ENCODE results near the gene FGFRL1. TPM values are rescaled to one million over a fixed set of nuclear protein-coding genes. Genes with fewer than 3 reads are reported as not detected.
"Not testable (repeated sequence)": the region's sequence is repeated elsewhere in the genome, so short reads cannot be mapped to it uniquely, and the experiment has no call there.

Gene FGFRL1
- polyA plus RNA-seq, 1 experiment, result 11.2 TPM

DNA sequence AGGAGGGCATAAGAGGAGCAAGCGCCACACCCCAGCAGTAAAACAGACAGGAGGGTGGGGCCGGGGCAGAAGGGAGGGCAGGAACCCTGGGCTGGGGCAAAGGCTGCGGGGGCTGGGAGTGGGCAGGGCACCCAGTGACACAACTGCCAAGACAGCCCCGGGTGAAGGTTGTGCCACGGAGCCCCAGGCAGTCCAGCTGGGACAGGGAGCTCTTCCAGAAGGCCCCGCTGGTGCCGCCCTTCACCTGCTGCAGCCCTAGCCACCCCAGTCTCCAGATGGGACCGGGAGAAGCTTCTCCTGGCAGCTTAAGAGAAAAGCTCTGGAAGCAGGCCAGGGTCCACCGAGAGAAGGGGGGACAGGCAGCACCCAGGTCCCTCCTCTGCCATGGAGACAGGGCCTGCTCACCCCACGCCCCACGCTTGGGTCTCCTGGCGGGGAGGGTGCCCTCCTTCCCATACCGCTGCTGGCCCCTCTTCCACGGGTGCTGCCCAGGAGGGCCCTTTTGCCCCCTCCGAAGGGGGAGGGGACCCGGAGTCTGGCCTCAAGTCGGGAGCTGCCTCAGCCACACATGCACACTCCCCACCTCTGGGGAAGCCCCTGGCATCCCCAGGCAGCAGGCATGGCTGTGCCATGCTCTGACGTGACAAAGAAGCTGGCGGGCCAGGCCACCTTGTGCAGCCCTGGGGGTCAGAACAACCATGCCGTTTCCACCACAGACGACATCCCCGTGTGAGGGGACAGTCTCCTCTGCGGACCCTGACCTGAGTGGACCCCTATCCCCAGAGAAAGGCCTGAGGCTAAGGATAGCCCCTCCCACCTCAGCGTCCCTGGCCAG, 39.5 kb upstream of the FGFRL1 start:
- DNase-seq (ENCODE audit: low read depth, low spot score), result no peak
- no peaks in the 10 kb centered on the region for H3K27me3 ChIP-seq (ENCODE audit: control insufficient read depth, insufficient read depth, low read length)
- ChIA-PET POLR2A (interaction anchor here (1.6 kb wide), 1 partner anchor 40 kb away, joined by 3 read pairs; the partner anchor contains the start of genes GAK and TMEM175), CTCF (interaction anchor here (0.5 to 1.1 kb wide), 2 partner anchors 14 to 15 kb away, joined by 3 read pairs; partner anchors contain the start of gene IDUA)
- TF ChIP-seq, protein P1, sequence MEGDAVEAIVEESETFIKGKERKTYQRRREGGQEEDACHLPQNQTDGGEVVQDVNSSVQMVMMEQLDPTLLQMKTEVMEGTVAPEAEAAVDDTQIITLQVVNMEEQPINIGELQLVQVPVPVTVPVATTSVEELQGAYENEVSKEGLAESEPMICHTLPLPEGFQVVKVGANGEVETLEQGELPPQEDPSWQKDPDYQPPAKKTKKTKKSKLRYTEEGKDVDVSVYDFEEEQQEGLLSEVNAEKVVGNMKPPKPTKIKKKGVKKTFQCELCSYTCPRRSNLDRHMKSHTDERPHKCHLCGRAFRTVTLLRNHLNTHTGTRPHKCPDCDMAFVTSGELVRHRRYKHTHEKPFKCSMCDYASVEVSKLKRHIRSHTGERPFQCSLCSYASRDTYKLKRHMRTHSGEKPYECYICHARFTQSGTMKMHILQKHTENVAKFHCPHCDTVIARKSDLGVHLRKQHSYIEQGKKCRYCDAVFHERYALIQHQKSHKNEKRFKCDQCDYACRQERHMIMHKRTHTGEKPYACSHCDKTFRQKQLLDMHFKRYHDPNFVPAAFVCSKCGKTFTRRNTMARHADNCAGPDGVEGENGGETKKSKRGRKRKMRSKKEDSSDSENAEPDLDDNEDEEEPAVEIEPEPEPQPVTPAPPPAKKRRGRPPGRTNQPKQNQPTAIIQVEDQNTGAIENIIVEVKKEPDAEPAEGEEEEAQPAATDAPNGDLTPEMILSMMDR (IDR thresholded peaks at IDR 0.05; ENCODE audit: low read depth, low read length), result no peak
- peaks cover 4% of the 10 kb centered on the region; the same call in 1 of the 2 replicates for H3K9me3 ChIP-seq (ENCODE audit: control insufficient read depth, insufficient read depth, low read length)
- peak overlapping the region; percentile 70 for H3K4me3 ChIP-seq (ENCODE audit: low read depth, low read length)
- no peak overlapping the region for H3K27ac ChIP-seq (ENCODE audit: low read depth, low read length)

DNA sequence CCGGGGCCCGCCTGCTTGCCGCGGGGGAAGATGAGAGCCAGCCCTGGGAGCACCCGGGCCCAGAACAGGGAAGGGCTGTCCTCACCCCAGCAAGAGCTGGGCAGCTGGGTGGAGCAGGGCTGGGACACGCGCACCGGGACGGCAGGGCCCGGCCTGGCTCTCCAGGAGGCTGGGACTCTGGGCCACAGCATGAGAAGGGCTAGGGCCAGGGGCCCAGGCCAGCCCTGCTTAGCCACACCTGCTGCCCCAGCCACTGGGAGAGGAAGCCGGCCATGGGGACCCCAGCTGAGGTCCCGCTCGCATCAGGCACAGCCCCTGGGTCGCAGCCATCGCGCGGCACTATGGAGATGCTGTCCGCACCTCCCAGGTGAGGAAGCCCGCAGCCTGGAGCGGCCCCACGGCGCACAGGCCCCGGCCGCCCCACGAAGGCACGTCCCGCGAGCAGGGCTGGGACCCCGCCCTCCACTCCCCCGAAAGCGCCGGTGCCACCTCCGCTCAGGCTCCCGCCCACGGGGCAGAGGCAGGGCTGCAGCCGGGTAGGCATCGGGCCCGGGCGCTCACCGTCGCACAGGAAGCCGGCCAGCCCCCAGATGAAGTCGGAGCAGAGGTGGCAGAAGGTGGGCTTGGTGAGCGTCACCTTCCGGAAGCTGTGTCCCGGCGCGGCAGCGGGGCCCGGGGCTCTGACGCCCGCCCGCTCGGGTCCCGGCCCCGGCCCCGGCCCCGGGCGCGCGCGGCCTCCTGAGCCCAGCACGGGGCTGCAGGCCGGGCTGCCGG, 38.6 kb upstream of the FGFRL1 start:
- CTCF ChIA-PET, result interaction anchor here (1.1 kb wide), 1 partner anchor 14 kb away, joined by 3 read pairs; the partner anchor contains the start of gene IDUA
- TF ChIP-seq, protein P1 (IDR thresholded peaks at IDR 0.05; ENCODE audit: low read depth, low read length), result no peak
- Histone ChIP-seq H3K9me3 (ENCODE audit: control insufficient read depth, insufficient read depth, low read length) (peaks cover 4% of the 10 kb centered on the region; the same call in 1 of the 2 replicates), H3K27me3 (ENCODE audit: control insufficient read depth, insufficient read depth, low read length) (no peaks in the 10 kb centered on the region), H3K4me3 (ENCODE audit: low read depth, low read length) (peak overlapping the region; percentile 70), H3K27ac (ENCODE audit: low read depth, low read length) (no peak overlapping the region)
- POLR2A ChIA-PET, result interaction anchor here (1.6 kb wide), 1 partner anchor 41 kb away, joined by 3 read pairs; the partner anchor contains the start of genes GAK and TMEM175
- no peak for DNase-seq (ENCODE audit: low read depth, low spot score)

DNA sequence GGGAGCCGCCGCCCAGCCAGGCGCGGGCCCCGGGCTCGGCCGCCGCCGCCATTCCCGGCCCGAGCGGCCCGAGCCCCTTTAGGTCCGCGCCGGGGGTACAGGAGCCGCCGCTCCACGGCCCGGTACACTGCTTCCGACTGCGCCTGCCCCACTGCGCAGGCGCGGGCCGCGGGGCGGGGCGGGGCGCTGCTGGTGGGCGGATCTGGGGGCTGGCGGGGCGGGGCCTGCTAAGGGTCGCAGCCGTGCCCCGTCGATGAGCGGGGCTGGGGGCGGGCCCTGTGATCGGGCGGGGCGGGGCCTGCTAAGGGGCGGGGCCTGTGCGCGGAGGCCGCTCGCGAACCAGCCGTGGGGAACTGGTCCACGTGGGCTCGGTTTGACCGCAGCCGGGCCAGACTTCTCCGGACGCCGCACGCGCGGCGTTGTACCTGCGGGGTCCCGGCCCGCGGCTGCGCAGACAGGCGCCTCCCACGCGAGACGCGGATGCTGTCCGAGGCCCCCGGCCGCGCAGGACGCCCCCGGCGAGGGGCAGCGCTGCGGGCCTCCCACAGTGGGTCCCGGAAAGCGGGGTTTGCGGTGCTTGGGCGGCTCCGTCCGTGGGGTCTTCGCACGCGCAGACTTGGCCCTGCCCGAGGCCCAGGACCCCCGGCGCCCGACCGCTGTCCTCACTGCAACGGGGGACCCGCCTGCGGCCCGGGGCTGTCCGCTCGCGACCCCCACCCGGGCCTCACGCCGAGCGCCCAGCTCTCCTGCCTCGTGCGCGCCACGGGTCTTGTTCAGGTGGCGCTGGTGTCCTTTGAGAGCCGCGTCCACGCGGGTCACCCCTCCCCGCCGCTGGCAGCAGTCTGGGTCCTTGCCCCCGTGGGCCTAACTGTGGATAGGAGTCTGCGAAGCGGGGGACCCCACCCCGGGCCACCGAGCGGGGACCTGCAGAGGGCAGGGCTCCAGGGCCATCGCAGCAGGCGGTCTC, 37.7 kb upstream of the FGFRL1 start, which contains the start of gene DGKQ:
TSS of gene DGKQ (minus strand) at position 139 of the 967 bp plus-strand sequence. CDS start at position 52, 87 bp downstream.
- Histone ChIP-seq H3K9me3 (ENCODE audit: control insufficient read depth, insufficient read depth, low read length) (peaks cover 4% of the 10 kb centered on the region; the same call in 1 of the 2 replicates), H3K27me3 (ENCODE audit: control insufficient read depth, insufficient read depth, low read length) (no peaks in the 10 kb centered on the region), H3K27ac (ENCODE audit: low read depth, low read length) (no peak within 1 kb of the TSS), H3K4me3 (ENCODE audit: low read depth, low read length) (peak within 1 kb of the TSS; percentile 70)
- DNase-seq (ENCODE audit: low read depth, low spot score), result peak; percentile 51
- CTCF ChIA-PET, result no interaction called here
- POLR2A ChIA-PET, result interaction anchor here (1.6 kb wide), 1 partner anchor 41 kb away, joined by 3 read pairs; the partner anchor contains the start of genes GAK and TMEM175
- TF ChIP-seq, protein P1 (IDR thresholded peaks at IDR 0.05; ENCODE audit: low read depth, low read length), result no peak

DNA sequence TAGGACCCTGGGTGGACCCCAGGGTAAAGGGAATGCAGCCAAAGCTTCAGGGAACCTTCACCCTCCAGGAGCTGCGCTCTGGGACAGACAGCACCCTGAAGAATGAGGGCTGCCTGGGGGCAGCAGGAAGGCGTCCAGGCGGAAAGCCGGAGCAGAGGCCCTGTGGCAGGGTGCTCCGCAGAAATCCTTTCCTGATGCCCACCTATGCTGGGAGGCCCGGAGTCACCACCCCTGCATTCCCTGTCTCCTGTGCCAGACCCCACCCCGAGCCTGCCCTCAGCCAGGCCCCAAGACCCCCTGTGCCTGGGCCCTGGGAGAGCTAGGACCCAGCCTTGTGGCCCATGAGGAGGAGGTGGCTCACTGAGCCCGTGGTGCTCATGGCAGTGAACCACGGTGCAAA, 36.8 kb upstream of the FGFRL1 start:
- no peak overlapping the region for H3K4me3 ChIP-seq (ENCODE audit: low read depth, low read length)
- ChIA-PET CTCF (no interaction called here), POLR2A (no interaction called here)
- no peak for DNase-seq (ENCODE audit: low read depth, low spot score)
- H3K27ac ChIP-seq (ENCODE audit: low read depth, low read length), result no peak overlapping the region
- H3K27me3 ChIP-seq (ENCODE audit: control insufficient read depth, insufficient read depth, low read length), result no peaks in the 10 kb centered on the region
- TF ChIP-seq, protein P1 (IDR thresholded peaks at IDR 0.05; ENCODE audit: low read depth, low read length), result no peak
- H3K9me3 ChIP-seq (ENCODE audit: control insufficient read depth, insufficient read depth, low read length), result peaks cover 4% of the 10 kb centered on the region; the same call in 1 of the 2 replicates

DNA sequence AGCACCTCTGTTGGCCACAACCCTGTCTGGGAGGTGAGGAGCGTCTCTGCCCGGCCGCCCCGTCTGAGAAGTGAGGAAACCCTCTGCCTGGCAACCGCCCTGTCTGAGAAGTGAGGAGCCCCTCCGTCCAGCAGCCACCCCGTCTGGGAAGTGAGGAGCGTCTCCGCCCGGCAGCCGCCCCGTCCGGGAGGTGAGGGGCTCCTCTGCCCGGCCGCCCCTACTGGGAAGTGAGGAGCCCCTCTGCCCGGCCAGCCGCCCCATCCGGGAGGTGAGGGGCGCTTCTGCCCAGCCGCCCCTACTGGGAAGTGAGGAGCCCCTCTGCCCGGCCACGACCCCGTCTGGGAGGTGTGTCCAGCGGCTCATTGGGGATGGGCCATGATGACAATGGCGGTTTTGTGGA, 35.4 kb upstream of the FGFRL1 start:
- H3K4me3 ChIP-seq (ENCODE audit: low read depth, low read length); H3K9me3 ChIP-seq (ENCODE audit: control insufficient read depth, insufficient read depth, low read length); CTCF ChIA-PET; DNase-seq (ENCODE audit: low read depth, low spot score); POLR2A ChIA-PET; H3K27me3 ChIP-seq (ENCODE audit: control insufficient read depth, insufficient read depth, low read length); H3K27ac ChIP-seq (ENCODE audit: low read depth, low read length): not testable (repeated sequence)
